Upper lobe of left lung (tissue), 6 donors: Measurements from ENCODE around the gene CEACAM5. TPM values are rescaled to one million over a fixed set of nuclear protein-coding genes. Genes with fewer than 3 reads are reported as not detected.

ENCODE experiments used
- ATAC-seq, 2 donors: fragments of 200-7000 bp; cut with Tn5 transposase; one replicate each; pipeline ENCODE4 v1.9.1; 2022; ENCODE audit warnings: mild to moderate bottlenecking in 2 of 2, moderate library complexity in 2 of 2; ENCODE audit not compliant: low FRiP score in 2 of 2
- DNase-seq, 2 donors: peaks; one replicate each; pipeline ENCODE4 v3.0.0-alpha.2; 2019 to 2020
- H3K27ac ChIP-seq, 4 donors: fragments of 200-600 bp; sonication (generic); one replicate each; pipeline ENCODE4 v1.5.1; 2016 to 2019
- H3K27me3 ChIP-seq, 4 donors: fragments of 200-600 bp; sonication (generic); one replicate each; pipeline ENCODE4 v1.5.1; 2017 to 2019
- H3K36me3 ChIP-seq, 4 donors: fragments of 200-600 bp; sonication (generic); one replicate each; pipeline ENCODE4 v1.5.1; 2016 to 2019
- H3K4me1 ChIP-seq, 4 donors: fragments of 200-600 bp; sonication (generic); one replicate each; pipeline ENCODE4 v1.5.1; 2018 to 2019
- H3K4me3 ChIP-seq, 4 donors: fragments of 200-600 bp; sonication (generic); one replicate each; pipeline ENCODE4 v1.5.1; 2017 to 2019; ENCODE audit warnings: mild to moderate bottlenecking in 2 of 4, moderate library complexity in 1 of 4
- H3K9me3 ChIP-seq, 4 donors: fragments of 200-600 bp; sonication (generic); one replicate each; pipeline ENCODE4 v1.5.1; 2018 to 2019
- CTCF ChIP-seq, 6 experiments: fragments of 450-650 bp in 4 of 6; fragments of 200-600 bp in 2 of 6; sonication (generic) in 2 of 6; IDR thresholded peaks; one replicate each; pipeline ENCODE4 v1.5.1; 2016 to 2019; ENCODE audit warnings: antibody characterized with exemption in 6 of 6
- EP300 ChIP-seq, 4 donors: sonication (generic); formaldehyde crosslinking; IDR thresholded peaks; one replicate each; pipeline ENCODE4 v1.5.1; 2017; ENCODE audit warnings: antibody characterized with exemption in 4 of 4, control low read depth in 2 of 4
- POLR2A ChIP-seq, 4 donors: fragments of 450-650 bp; IDR thresholded peaks; one replicate each; pipeline ENCODE4 v1.5.1; 2016 to 2017; ENCODE audit warnings: antibody characterized with exemption in 4 of 4, mild to moderate bottlenecking in 2 of 4
- POLR2AphosphoS5 ChIP-seq, 2 donors: sonication (generic); formaldehyde crosslinking; IDR thresholded peaks; one replicate each; pipeline ENCODE4 v1.5.1; 2017; ENCODE audit warnings: antibody characterized with exemption in 2 of 2
- WGBS, 2 donors: methylation state at CpG; one replicate each; pipeline ENCODE4 v1.1.5; 2017 to 2018; 5-methylcytosine and 5-hydroxymethylcytosine counted together
- total RNA-seq, 6 donors: library from RNA; depleted of rRNA in 4 of 6; stranded (reverse); fragments of >200 nt in 4 of 6; gene quantifications; one replicate each; pipeline versions ENCODE4 v1.1.0 to v1.2.1, GENCODE V29; 2016 to 2021
- donor health status: DM: no; HTN: no; CAD: no; lungs with moderate emphysema.
- donor health status: DM: no; HTN: yes; CAD: no; lungs with severe emphysema.

CEACAM5 gene
- total RNA-seq, 6 donors from 2014 or later, result 5.5 to 55.2 (median 23.8) TPM

DNA sequence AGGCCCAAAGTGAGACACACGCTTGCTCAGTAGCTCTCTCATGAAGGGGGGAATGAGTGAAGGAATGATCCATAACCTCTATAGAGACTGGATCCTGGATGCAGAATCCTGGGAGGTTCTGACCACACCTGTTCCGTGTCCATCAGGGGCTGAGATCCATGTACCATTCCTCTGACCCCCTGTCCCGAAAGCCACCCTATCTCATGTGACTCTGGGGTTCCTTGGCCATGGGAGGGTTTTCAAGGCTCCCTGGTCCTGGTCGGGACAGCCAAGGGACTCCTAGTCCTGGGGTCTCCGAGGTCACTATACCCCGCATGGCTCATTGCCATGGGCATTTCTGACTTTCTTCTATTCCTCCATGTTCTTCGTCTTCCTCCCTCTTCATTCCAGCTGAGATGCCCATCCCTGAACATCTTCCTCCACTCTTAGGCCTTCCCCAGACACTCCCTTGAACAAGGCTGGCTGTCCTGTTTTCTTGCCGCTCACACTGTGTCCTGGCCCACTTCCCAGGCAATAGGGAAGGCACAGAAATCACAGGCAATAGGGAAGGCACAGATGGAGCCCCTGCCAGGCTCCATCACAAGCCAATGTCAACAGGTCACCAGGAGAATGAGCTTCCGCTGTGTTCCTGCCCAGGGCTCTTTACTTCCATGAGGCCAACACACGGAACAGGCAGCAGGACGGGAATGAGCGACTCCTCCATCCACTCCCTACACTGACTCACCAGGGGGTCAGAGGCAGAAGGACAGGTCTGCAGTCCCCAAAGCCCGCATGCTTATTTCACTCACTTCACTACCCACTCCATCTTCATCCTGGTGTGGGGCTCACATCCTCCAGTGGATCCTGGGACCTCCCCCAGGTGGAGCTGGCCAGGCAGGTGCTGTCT lies 3.2 kb downstream of the CEACAM5 start:
- Histone ChIP-seq H3K36me3 (no peaks in the 10 kb centered on the region), H3K27me3 (no peaks in the 10 kb centered on the region), H3K27ac (no peak overlapping the region), H3K4me3 (peak overlapping the region in 1 of 4 donors; percentile 6), H3K4me1 (peaks cover 0 to 10% (median 4%) of the 10 kb centered on the region in 4 donors), H3K9me3 (no peaks in the 10 kb centered on the region)
- DNase-seq, result no peak
- WGBS, 2 donors, result 79 to 85% methylated on average over 12 to 13 of the region's 13 CpGs
- TF ChIP-seq EP300 (IDR thresholded peaks at IDR 0.05) (no peak), POLR2AphosphoS5 (IDR thresholded peaks at IDR 0.05) (no peak), POLR2A (IDR thresholded peaks at IDR 0.05) (no peak), CTCF (IDR thresholded peaks at IDR 0.05) (no peak)
- no peak for ATAC-seq

DNA sequence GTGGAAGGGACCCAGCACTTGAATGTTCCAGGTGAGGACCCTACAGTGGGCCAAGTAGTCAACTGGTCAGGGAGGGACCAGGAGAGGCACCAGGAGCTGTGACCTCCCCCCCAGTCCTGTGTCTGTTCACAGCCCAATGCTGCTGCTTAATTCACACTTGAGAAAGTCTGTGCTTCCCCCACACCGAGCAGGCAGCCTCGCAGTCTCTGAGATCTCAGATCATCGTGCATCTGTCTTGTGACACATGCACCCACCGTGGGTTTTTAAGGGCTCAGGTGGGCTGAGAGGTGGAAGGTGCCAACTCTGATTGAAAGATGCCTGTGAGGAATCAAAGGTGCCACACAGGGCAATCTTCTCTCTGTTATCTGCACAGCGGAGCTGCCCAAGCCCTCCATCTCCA lies 6.2 kb downstream of the CEACAM5 start:
- H3K27me3 ChIP-seq, result no peaks in the 10 kb centered on the region
- H3K4me3 ChIP-seq, result no peak overlapping the region
- ATAC-seq, result no peak
- H3K4me1 ChIP-seq, result no peaks in the 10 kb centered on the region
- no peak for DNase-seq
- TF ChIP-seq POLR2A (IDR thresholded peaks at IDR 0.05) (no peak), CTCF (IDR thresholded peaks at IDR 0.05) (no peak), POLR2AphosphoS5 (IDR thresholded peaks at IDR 0.05) (no peak), EP300 (IDR thresholded peaks at IDR 0.05) (no peak)
- WGBS, 2 donors, result 80 to 84% methylated on average over 4 to 5 of the region's 5 CpGs
- H3K27ac ChIP-seq, result no peak overlapping the region
- H3K36me3 ChIP-seq, result no peaks in the 10 kb centered on the region
- H3K9me3 ChIP-seq, result no peaks in the 10 kb centered on the region

GRCh38 chr19:41718761-41719160 lies 10.3 kb downstream of the CEACAM5 start:
- 68 to 78% methylated on average over 6 of the region's 6 CpGs for WGBS, 2 donors
- H3K4me1 ChIP-seq, result no peaks in the 10 kb centered on the region
- TF ChIP-seq POLR2A (IDR thresholded peaks at IDR 0.05) (no peak), EP300 (IDR thresholded peaks at IDR 0.05) (no peak), POLR2AphosphoS5 (IDR thresholded peaks at IDR 0.05) (no peak), CTCF (IDR thresholded peaks at IDR 0.05) (no peak)

GRCh38 chr19:41720103-41720502 lies 11.7 kb downstream of the CEACAM5 start:
- Histone ChIP-seq H3K9me3 (no peaks in the 10 kb centered on the region), H3K27ac (no peak overlapping the region), H3K27me3 (no peaks in the 10 kb centered on the region), H3K4me1 (no peaks in the 10 kb centered on the region), H3K36me3 (no peaks in the 10 kb centered on the region), H3K4me3 (no peak overlapping the region)
- DNase-seq (no peak), ATAC-seq (no peak)
- 72 to 93% methylated on average over 1 to 3 of the region's 3 CpGs for WGBS, 2 donors
- TF ChIP-seq POLR2A (IDR thresholded peaks at IDR 0.05) (no peak), POLR2AphosphoS5 (IDR thresholded peaks at IDR 0.05) (no peak), CTCF (IDR thresholded peaks at IDR 0.05) (no peak), EP300 (IDR thresholded peaks at IDR 0.05) (no peak)

More at GRCh38 chr19:41718761-41719160, 10.3 kb downstream of the CEACAM5 start:
- H3K36me3 ChIP-seq, result no peaks in the 10 kb centered on the region
- H3K27ac ChIP-seq, result no peak overlapping the region
- H3K27me3 ChIP-seq, result no peaks in the 10 kb centered on the region
- ATAC-seq (no peak), DNase-seq (no peak)
- no peaks in the 10 kb centered on the region for H3K9me3 ChIP-seq
- H3K4me3 ChIP-seq, result no peak overlapping the region
